ENCODE data around the gene TRPM5.

- TF ChIP-seq GABPA (IDR thresholded peaks at IDR 0.05; ENCODE audit: low read depth): no peak
- TF ChIP-seq CTCF (IDR thresholded peaks at IDR 0.05; ENCODE audit: insufficient read depth, low read length): no peak
- TF ChIP-seq POLR2AphosphoS5 (IDR thresholded peaks at IDR 0.05; ENCODE audit: low read depth): no peak
- no peak for TF ChIP-seq REST (IDR thresholded peaks at IDR 0.05; ENCODE audit: insufficient replicate concordance, low read depth)
- TF ChIP-seq SPI1 (IDR thresholded peaks at IDR 0.05; ENCODE audit: borderline replicate concordance, low read depth): no peak
Measured at GRCh38 chr11:2409126-2409525, 35.2 kb downstream of the TRPM5 start.

Data from HL-60 (cell line).